Kidney (tissue), 14 donors: ENCODE data around the gene KHNYN. TPM values are rescaled to one million over a fixed set of nuclear protein-coding genes. Genes with fewer than 3 reads are reported as not detected.

Experiments used
- DNase-seq, 5 donors: peaks; one replicate each; pipeline ENCODE4 v3.0.0-alpha.2; 2013 to 2020
- FAIRE-seq: peaks from 2 replicates; lab custom pipeline; 2012; peaks lifted over from hg19 to GRCh38; lab: Jason Lieb, UNC
- H3K27ac ChIP-seq, 2 donors: one replicate each; pipeline ENCODE4 v1.7.0; 2013; ENCODE audit warnings: low read depth in 2 of 2, low read length in 2 of 2, inconsistent platforms in 1 of 2
- H3K27me3 ChIP-seq: one replicate; pipeline ENCODE4 v1.7.1; 2013; ENCODE audit warnings: low read length, inconsistent platforms; ENCODE audit not compliant: control insufficient read depth, insufficient read depth
- H3K36me3 ChIP-seq, 3 donors: one replicate each; pipeline versions ENCODE4 v1.7.0 to v1.7.1; 2013; ENCODE audit warnings: low read length in 3 of 3, control low read depth in 1 of 3, inconsistent platforms in 1 of 3; ENCODE audit not compliant: insufficient read depth in 3 of 3, control insufficient read depth in 2 of 3
- H3K4me1 ChIP-seq, 3 donors: one replicate each; pipeline versions ENCODE4 v1.7.0 to v1.7.1; 2013; ENCODE audit warnings: low read length in 3 of 3, inconsistent platforms in 1 of 3, low read depth in 1 of 3; ENCODE audit not compliant: control insufficient read depth in 2 of 3, insufficient read depth in 2 of 3
- H3K4me3 ChIP-seq, 3 donors: one replicate each; pipeline versions ENCODE4 v1.7.0 to v1.8.1; 2013; ENCODE audit warnings: low read length in 3 of 3, control low read depth in 1 of 3, inconsistent platforms in 1 of 3
- H3K9ac ChIP-seq, 3 donors: one replicate each; pipeline versions ENCODE4 v1.7.0 to v1.7.1; 2013; ENCODE audit warnings: low read length in 3 of 3, control low read depth in 1 of 3, inconsistent platforms in 1 of 3
- H3K9me3 ChIP-seq, 3 donors: one replicate each; pipeline versions ENCODE4 v1.7.0 to v1.7.1; 2013; ENCODE audit warnings: low read length in 3 of 3, control low read depth in 1 of 3, inconsistent platforms in 1 of 3; ENCODE audit not compliant: control insufficient read depth in 2 of 3, insufficient read depth in 1 of 3
- CTCF ChIP-seq: IDR thresholded peaks from 3 replicates; pipeline ENCODE4 v1.5.1; 2012; ENCODE audit warnings: mild to moderate bottlenecking, moderate library complexity, borderline replicate concordance; ENCODE audit not compliant: insufficient read depth; ENCODE audit errors: extremely low read depth
- intact Hi-C: fragments of 100-400 bp; cut with DNase I; formaldehyde crosslinking; loops from one replicate; pipeline ENCODE4 v1.11.1; 2022
- polyA plus RNA-seq: library from polyadenylated mRNA; stranded (reverse); fragments of 350-450 nt; fragmentation: Illumina TruSeq; extraction: RNeasy Lipid Tissue Mini Kit (QIAGEN cat#74804); gene quantifications from one replicate; pipeline ENCODE4 v1.2.3, GENCODE V29; 2014; ENCODE audit warnings: low read depth, low replicate concordance; ENCODE audit not compliant: insufficient read depth
- total RNA-seq: library from RNA; stranded (reverse); fragmentation: NEBNext Ultra II Directional; extraction: Animal tissue kit (Norgen Biotek cat#: 25700); gene quantifications from one replicate; pipeline ENCODE4 v1.2.1, GENCODE V29; 2021
- donor health status: control.
- donor health status: control.
- donor health status: control.
- donor health status: control.
- donor health status: control.
- donor health status: DM: yes; HTN: yes; CAD: no.
- donor health status: Normal renal cell carcinoma (clear cell type).

The KHNYN gene
- total and polyA plus RNA-seq, 2 donors from 2014 or later, result 9.7 to 53.9 TPM

GRCh38 chr14:24422261-24422660 lies 7.5 kb upstream of the KHNYN start:
- no peak overlapping the region for H3K27ac ChIP-seq
- H3K27me3 ChIP-seq, result no peaks in the 10 kb centered on the region
- H3K4me1 ChIP-seq, result peaks cover 0 to 4% (median 3%) of the 10 kb centered on the region in 3 donors

GRCh38 chr14:24422694-24423601 lies 6.8 kb upstream of the KHNYN start:
- H3K36me3 ChIP-seq, result no peaks in the 10 kb centered on the region
- FAIRE-seq (no peak), DNase-seq (peak in 1 of 5 donors; percentile 26)
- no peaks in the 10 kb centered on the region for H3K9me3 ChIP-seq
- intact Hi-C loops, result loop anchor here (10.0 kb wide), 1 partner anchor 48 kb away; no protein-coding TSS in a partner anchor
- H3K27me3 ChIP-seq, result no peaks in the 10 kb centered on the region
- H3K9ac ChIP-seq, result no peak overlapping the region
- no peak overlapping the region for H3K27ac ChIP-seq
- no peak overlapping the region for H3K4me3 ChIP-seq
- peaks cover 0 to 4% (median 3%) of the 10 kb centered on the region in 3 donors for H3K4me1 ChIP-seq
- TF ChIP-seq CTCF, result no peak

More at GRCh38 chr14:24422261-24422660, 7.5 kb upstream of the KHNYN start:
- intact Hi-C loops, result loop anchor here (10.0 kb wide), 1 partner anchor 47 kb away; no protein-coding TSS in a partner anchor
- H3K9me3 ChIP-seq, result no peaks in the 10 kb centered on the region
- no peak overlapping the region for H3K4me3 ChIP-seq
- no peak for TF ChIP-seq CTCF
- H3K36me3 ChIP-seq, result no peaks in the 10 kb centered on the region
- DNase-seq (peak in 1 of 5 donors; percentile 3), FAIRE-seq (no peak)
- no peak overlapping the region for H3K9ac ChIP-seq

- intact Hi-C loops, result loop anchor here (10.0 kb wide), 1 partner anchor 51 kb away; no protein-coding TSS in a partner anchor
- Histone ChIP-seq H3K27me3 (no peaks in the 10 kb centered on the region), H3K4me1 (peaks cover 0 to 14% (median 6%) of the 10 kb centered on the region in 3 donors), H3K4me3 (no peak overlapping the region), H3K36me3 (no peaks in the 10 kb centered on the region), H3K27ac (no peak overlapping the region), H3K9ac (no peak overlapping the region), H3K9me3 (no peaks in the 10 kb centered on the region)
- no peak for TF ChIP-seq CTCF
- FAIRE-seq (no peak), DNase-seq (no peak)
These were observed 4.0 kb upstream of the KHNYN start for GRCh38 chr14:24425704-24426103.
